Measurements from ENCODE around the gene P2RX1.

GRCh38 chr17:3918372-3919122, 2.3 kb upstream of the P2RX1 start:
- no peak for TF ChIP-seq CTCF (IDR thresholded peaks at IDR 0.05)
- no peak for TF ChIP-seq POLR2A (IDR thresholded peaks at IDR 0.05)
- TF ChIP-seq EP300 (IDR thresholded peaks at IDR 0.05; ENCODE audit: low read depth), result no peak
